ENCODE data around the gene TMEM39B.
"Not testable (repeated sequence)": the region's sequence is repeated elsewhere in the genome, so short reads cannot be mapped to it uniquely, and the experiment has no call there.

- TF ChIP-seq CTCF (IDR thresholded peaks at IDR 0.05 in 8 of 11, conservative IDR thresholded peaks at IDR 0.05 in 3 of 11); POLR2AphosphoS5 (IDR thresholded peaks at IDR 0.05); POLR2A (IDR thresholded peaks at IDR 0.05): not testable (repeated sequence)
Observed at GRCh38 chr1:32086381-32086780, 13.6 kb downstream of the TMEM39B start.

Data from spleen (tissue), 7 donors.